ENCODE results near the gene GRIA3.
"Not testable (repeated sequence)": the region's sequence is repeated elsewhere in the genome, so short reads cannot be mapped to it uniquely, and the experiment has no call there.

Gene GRIA3

DNA sequence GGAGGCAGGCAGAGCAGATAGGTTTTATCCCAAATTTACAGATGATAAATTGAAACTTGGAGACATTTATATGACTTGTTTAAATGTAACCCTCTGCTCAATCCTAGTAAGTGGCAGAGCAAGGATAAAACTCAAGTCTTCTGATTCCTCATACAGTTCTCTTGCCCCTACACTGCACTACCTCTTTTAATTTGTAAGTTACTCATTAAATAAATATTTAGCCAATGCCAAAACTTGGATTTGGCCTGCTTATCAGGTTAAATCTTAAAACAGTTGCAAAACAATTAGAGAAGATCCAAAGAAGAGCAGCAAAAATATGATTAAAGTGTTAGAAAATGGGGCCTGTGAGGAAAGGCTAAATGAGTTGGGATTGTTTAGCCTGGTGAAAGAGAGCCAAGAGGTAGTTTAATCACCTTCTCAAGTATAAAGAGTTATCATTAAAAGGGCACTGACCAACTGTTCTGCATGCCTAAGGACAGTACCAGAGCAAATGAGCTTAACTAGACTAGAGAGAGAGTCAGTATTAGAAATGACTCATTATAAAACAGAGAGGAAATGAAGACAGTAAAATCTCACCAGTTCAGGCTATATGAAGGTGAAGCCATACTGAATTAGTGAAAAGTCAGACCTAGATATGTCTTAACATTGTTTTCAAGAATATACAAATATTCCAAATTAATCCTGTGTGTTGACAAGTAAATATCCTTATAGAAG, 146.3 kb downstream of the GRIA3 start:
- H3K4me3 ChIP-seq (ENCODE audit: low read length): no peak overlapping the region
- TF ChIP-seq ZNF274 (IDR thresholded peaks at IDR 0.05; ENCODE audit: low read depth, low read length): no peak

GRCh38 chrX:123331349-123331748, 147.3 kb downstream of the GRIA3 start:
- no peak for TF ChIP-seq ZNF274 (IDR thresholded peaks at IDR 0.05; ENCODE audit: low read depth, low read length)
- no peak overlapping the region for H3K4me3 ChIP-seq (ENCODE audit: low read length)

DNA sequence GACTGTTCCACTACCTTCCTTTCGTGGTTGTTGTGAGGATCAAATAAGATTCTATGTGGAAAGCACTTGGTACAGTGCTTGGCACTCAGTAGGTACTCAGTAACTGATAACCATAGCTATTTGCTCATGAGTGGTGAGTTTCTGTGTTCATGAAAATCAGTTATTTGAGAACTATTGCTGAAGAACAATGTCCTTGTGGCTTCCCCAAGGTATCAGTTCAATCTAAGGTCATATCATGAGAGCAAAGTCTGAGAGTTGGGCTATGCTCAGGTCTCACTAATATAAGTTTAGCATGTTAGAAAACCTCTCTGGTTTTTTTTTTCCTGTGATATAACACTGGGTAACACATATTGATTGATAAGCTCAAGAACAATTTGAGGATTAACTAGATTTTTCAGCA, 147.8 kb downstream of the GRIA3 start:
- TF ChIP-seq ZNF274 (IDR thresholded peaks at IDR 0.05; ENCODE audit: low read depth, low read length): no peak
- H3K4me3 ChIP-seq (ENCODE audit: low read length): no peak overlapping the region

GRCh38 chrX:123336666-123337065, 152.6 kb downstream of the GRIA3 start:
- TF ChIP-seq ZNF274 (IDR thresholded peaks at IDR 0.05; ENCODE audit: low read depth, low read length): no peak
- no peak overlapping the region for H3K4me3 ChIP-seq (ENCODE audit: low read length)

DNA sequence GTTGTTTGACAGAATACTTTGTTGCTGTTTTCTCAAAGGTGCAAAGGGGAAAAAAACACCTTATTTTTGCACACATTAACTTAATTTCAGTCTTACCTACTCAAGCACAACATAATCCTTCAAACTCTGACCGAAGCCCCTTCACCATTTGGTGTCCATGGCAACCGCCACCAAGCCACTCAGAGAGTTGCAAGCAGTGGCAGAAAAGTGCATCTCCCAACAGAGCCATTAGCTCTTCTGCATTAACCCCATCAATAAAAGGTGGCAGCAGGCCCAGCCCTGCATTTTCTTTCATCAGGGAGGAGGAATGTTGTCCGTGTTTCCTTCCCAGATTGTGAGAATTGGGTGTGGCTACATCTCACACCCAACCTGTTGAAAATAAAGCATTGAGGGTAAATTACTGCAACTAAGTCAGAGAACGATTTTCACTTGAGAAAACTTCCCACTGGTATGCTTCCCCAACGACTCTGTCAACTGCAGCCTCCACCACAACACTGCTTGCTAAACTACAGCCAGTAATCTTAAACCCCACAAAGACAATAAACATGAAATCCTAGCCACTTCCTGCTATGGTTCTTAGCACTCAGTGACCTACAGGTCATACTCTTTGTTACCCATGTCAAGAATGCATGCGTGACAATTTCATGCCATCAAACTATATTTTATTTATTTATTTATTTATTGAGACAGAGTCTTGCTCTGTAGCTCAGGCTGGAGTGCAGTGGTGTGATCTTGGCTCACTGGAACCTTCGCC, 154.0 kb downstream of the GRIA3 start:
- TF ChIP-seq ZNF274 (IDR thresholded peaks at IDR 0.05; ENCODE audit: low read depth, low read length): no peak
- H3K4me3 ChIP-seq (ENCODE audit: low read length): no peak overlapping the region

GRCh38 chrX:123339221-123339905, 155.3 kb downstream of the GRIA3 start:
- H3K4me3 ChIP-seq (ENCODE audit: low read length): no peak overlapping the region
- TF ChIP-seq ZNF274 (IDR thresholded peaks at IDR 0.05; ENCODE audit: low read depth, low read length): no peak

DNA sequence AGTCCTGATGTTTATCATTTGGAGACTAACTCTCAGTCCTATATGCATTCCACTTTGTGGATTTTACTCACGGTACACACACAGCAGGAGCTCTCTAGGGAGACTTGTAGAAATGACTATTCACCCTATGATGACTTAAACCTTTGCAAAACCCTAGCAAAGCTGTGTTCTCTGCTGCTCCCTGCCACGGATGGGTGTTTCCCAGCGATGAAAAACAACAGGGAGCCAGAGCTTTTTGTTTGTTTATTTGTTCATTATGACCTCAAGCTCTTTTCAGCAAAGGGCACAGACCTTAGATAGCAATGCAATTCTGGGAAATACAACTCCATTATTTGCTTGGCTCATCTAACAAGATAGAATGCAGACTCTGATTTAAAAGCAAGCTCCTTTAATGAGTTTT, 156.6 kb downstream of the GRIA3 start:
- H3K4me3 ChIP-seq (ENCODE audit: low read length): no peak overlapping the region
- no peak for TF ChIP-seq ZNF274 (IDR thresholded peaks at IDR 0.05; ENCODE audit: low read depth, low read length)

DNA sequence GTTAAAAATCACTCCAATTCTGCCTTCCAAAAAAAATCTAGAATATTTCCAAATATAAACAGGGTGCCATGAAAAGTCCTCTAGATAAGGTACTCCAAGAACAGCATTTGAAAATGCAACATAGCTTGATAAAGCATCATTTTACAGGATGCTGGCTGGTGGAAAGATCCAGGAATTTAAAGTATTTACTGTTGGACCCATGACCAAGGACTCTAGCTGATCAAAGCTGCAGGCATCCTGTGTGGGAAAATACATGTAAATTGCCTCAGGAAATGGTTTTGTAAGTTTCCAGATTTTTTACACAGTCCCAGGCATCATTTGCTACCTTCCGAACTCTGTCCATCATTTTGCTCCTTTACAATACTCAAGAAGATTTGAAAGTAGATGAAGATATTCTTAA, 164.4 kb downstream of the GRIA3 start:
- H3K4me3 ChIP-seq (ENCODE audit: low read length): no peak overlapping the region
- TF ChIP-seq ZNF274 (IDR thresholded peaks at IDR 0.05; ENCODE audit: low read depth, low read length): no peak

DNA sequence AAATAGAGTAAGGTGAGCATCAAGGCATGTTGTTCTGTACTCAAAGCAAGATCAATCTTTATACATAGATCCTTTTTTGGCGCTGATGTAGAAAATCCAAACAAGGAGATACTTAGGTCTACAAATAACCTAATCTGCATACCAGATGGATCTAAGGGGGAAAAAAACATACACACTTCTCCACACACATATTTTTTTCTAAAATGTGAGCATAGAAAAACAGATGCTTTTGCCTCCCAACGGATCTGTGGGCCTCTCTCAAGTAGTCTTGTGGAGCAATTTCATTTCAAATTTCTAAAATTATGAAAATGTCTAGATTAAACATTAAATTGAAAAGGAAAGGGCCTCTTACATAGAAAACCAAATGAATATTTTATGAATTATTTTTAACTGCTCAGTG, 166.1 kb downstream of the GRIA3 start:
- H3K4me3 ChIP-seq (ENCODE audit: low read length): no peak overlapping the region
- no peak for TF ChIP-seq ZNF274 (IDR thresholded peaks at IDR 0.05; ENCODE audit: low read depth, low read length)

DNA sequence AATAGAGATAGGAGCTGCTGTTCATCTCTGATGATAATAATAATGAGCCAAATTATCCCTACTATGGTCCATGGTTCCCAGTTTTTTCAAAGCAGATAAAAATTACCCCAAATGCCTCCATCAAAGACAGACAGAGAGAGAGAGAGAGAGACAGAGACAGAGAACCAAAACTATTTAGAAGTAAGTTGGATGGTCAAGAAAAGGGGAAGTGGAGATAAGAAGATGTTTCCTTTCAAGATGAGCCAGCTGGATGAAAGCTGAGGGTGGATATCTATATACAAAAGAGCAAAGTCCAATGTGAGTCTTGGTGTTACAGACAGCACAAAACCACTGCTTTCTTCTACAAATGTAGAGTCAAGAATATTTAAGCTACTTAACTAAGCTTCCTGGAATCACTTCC, 173.9 kb downstream of the GRIA3 start:
- TF ChIP-seq ZNF274 (IDR thresholded peaks at IDR 0.05; ENCODE audit: low read depth, low read length): no peak
- H3K4me3 ChIP-seq (ENCODE audit: low read length): no peak overlapping the region

DNA sequence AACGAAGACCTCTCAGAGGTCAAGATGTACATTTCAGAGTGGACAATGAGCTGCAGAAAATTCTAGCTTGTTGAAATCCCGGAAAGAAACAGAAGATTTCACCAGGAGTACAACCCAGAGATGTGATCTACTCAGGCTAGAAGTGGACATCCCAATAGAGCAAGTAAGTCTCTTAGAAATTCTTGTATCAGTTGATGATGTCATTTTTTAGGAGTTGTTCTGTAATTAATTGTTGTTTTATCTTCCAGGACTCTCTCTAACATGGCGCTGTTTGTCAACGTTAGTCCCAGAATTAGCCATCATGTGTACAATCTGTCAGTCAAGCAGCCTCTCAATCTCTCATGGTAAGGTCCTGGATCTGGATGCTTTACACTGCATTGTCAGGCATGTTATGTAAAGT, 174.4 kb downstream of the GRIA3 start:
- H3K4me3 ChIP-seq (ENCODE audit: low read length): no peak overlapping the region
- no peak for TF ChIP-seq ZNF274 (IDR thresholded peaks at IDR 0.05; ENCODE audit: low read depth, low read length)

DNA sequence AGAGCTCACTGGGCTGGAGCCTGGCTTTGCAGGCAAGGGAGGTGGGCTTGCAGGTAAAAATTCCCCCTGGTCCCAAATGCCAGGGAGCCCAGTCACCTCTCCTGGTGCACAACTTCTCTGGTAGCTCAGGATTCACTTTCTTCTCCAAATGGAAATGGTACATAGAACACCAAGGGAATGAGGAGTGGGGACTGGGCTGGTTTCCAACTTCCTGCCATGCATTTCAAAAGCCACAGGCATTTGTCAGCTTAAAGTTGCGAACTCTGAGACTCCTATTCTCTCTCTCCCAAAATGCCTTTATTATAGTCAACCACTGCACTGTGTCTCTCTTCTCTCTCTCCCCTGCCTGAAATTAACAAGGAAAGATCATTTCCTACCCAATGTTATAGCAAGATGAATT, 177.3 kb downstream of the GRIA3 start:
- no peak overlapping the region for H3K4me3 ChIP-seq (ENCODE audit: low read length)
- no peak for TF ChIP-seq ZNF274 (IDR thresholded peaks at IDR 0.05; ENCODE audit: low read depth, low read length)

DNA sequence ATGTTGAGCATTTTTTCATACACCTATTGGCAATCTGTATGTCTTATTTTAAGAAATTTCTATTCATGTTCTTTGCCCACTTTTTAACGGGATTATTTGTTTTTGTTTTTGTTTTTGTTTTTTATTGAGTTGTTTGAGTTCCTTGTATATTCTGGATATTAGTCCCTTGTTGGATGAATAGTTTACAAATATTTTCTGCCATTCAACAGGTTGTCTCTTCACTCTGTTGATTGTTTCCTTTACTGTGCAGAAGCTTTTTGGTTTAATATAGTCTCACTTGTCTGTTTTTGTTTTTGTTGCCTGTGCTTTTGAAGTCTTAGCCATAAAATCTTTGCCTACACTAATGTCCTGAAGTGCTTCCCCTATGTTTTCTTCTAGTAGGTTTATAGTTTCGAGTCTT, 202.1 kb downstream of the GRIA3 start:
- not testable (repeated sequence) for H3K4me3 ChIP-seq (ENCODE audit: low read length)

DNA sequence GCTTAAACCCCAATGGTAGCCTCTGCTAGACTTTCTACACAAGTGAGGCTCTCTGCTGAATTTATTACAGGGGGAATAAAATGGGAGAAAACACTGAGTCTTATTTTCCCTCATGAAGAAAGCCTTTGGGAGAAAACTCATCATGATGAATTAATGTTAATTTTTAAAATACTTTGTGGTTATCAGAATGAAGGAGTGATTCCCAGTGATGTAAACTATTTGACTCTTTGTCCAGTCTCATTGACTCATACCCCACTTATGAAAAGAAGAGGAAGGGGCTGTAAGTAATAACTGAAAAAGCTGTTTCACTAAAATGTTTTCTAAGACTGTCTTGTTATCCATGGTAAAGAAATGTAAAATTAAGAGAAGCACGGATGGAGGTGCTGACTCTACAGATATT, 208.8 kb downstream of the GRIA3 start:
- TF ChIP-seq ZNF274 (IDR thresholded peaks at IDR 0.05; ENCODE audit: low read depth, low read length): no peak
- no peak overlapping the region for H3K4me3 ChIP-seq (ENCODE audit: low read length)

DNA sequence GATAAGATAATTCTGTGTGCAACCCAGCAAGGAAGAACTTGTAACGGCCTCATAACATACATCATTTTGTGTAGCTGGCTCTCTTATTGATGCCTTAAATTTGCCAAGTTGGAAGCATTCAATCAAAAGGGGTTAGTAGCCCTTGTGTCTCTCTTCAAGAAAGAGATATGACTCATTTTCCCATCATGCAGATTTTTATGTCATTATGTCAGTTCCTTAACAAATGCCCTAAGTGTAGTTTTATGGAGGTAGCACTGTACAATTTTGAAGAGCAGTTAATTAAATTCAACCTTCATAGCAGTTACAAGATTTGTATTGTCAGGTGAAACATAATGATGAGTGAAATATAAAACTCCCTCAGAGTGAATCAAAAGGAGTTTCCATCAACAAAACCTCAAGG, 215.6 kb downstream of the GRIA3 start:
- no peak for TF ChIP-seq ZNF274 (IDR thresholded peaks at IDR 0.05; ENCODE audit: low read depth, low read length)
- no peak overlapping the region for H3K4me3 ChIP-seq (ENCODE audit: low read length)

Data from GM08714 (cell line).